Measurements from ENCODE around the gene OR4K15.

- TF ChIP-seq, protein P1, sequence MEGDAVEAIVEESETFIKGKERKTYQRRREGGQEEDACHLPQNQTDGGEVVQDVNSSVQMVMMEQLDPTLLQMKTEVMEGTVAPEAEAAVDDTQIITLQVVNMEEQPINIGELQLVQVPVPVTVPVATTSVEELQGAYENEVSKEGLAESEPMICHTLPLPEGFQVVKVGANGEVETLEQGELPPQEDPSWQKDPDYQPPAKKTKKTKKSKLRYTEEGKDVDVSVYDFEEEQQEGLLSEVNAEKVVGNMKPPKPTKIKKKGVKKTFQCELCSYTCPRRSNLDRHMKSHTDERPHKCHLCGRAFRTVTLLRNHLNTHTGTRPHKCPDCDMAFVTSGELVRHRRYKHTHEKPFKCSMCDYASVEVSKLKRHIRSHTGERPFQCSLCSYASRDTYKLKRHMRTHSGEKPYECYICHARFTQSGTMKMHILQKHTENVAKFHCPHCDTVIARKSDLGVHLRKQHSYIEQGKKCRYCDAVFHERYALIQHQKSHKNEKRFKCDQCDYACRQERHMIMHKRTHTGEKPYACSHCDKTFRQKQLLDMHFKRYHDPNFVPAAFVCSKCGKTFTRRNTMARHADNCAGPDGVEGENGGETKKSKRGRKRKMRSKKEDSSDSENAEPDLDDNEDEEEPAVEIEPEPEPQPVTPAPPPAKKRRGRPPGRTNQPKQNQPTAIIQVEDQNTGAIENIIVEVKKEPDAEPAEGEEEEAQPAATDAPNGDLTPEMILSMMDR (IDR thresholded peaks at IDR 0.05; ENCODE audit: low read depth, low read length): no peak
- TF ChIP-seq EZH2phosphoT487 (IDR thresholded peaks at IDR 0.05; ENCODE audit: low read depth): no peak
Measured at GRCh38 chr14:20002319-20002718, 26.9 kb downstream of the OR4K15 start.

Data from OCI-LY3 (cell line).